ENCODE measurements around the gene SLC25A34.

SLC25A34 gene

DNA sequence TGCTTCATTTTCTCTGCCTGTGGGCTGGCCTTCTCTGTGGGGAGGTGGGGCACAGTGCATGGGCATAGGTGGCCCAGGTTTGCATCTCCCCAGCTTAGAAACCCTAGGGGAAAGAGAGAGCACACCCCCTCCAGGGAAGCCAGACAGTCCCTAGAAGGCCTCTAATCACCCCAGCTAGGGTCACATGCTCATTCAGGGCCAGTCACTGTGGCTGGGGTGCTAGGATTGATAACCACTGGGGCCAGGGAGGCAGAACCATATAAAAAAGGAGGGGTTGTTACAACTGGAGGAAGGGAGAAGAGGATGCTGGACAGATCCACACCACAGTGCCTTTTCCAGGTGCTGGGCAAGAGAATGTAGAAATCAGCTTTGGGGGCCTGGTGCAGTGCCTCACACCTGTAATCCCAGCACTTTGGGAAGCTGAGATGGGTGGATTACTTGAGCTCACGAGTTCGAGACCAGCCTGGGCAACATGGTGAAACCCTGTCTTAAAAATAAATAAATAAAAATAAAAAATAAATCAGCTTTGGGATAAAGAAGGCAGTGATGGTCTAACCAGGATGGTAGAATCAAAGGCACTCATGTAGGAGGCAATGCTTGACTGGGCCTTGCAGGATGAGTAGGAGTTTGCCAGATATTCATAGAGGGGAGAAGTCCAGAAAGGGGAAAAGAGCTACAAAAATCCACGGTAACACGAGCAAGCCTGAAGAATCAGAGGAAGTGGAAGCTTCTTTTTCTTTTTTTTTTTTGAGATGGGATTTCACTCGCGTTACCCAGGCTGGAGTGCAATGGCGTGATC, 42.0 kb downstream of the SLC25A34 start:
- FAIRE-seq: no peak

DNA sequence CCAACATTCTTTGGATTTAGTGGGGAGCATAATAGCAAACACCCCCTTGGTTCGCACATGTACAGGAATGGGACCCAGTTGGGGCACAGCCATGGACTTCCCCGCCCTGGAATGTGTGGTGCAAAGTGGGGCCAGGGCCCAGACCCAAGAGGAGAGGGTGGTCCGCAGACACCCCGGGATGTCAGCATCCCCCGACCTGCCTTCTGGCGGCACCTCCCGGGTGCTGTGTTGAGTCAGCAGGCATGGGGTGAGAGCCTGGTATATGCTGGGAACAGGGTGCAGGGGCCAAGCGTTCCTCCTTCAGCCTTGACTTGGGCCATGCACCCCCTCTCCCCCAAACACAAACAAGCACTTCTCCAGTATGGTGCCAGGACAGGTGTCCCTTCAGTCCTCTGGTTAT, 49.6 kb downstream of the SLC25A34 start:
- no peak for FAIRE-seq

GRCh38 chr1:15786581-15786980, 50.5 kb downstream of the SLC25A34 start:
- FAIRE-seq: no peak

DNA sequence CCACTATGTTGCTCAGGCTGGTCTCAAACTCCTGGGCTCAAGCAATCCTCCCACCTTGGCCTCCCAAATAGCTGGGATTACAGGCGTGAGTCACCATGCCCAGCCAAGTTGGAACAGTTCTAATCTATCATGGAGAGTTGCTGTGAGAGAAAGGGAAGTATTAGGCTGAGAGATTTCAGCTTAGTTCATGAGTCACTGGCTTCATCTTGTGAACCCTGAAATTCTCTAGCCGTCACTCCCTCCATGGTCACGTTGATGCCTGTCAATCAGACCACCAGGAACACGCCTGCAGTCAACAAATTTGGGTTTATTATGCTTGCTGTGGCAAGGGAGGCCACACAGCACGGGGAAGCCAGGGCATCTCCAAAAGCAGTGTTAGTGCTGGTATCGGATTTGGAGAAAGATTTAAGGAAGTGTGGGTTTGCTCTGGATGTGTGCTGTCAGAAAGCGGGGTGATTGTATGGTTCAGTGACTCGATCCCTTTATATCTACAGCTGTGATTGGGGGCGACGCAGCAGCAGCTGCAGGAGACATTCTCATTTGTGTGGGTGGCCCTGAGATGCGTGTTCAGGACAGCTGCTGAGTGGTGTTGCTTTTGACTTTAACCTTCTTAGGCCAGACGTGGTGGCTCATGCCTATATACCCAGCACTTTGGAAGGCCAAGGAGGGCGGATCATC, 52.7 kb downstream of the SLC25A34 start:
- no peak for FAIRE-seq

Measured in endometrium (tissue), 2 donors.